H9 (cell line): ENCODE results near the gene RHOU. TPM values are rescaled to one million over a fixed set of nuclear protein-coding genes. Genes with fewer than 3 reads are reported as not detected.
"Not testable (repeated sequence)": the region's sequence is repeated elsewhere in the genome, so short reads cannot be mapped to it uniquely, and the experiment has no call there.

ENCODE experiments used
- DNase-seq: peaks from one replicate; pipeline ENCODE4 v3.0.0-alpha.2; 2017
- H2AFZ ChIP-seq: one replicate; pipeline ENCODE4 v1.6.1; 2013; ENCODE audit warnings: mild to moderate bottlenecking, low read length, control low read depth, moderate library complexity
- H2AK5ac ChIP-seq: 2 replicates; pipeline ENCODE4 v1.6.1; 2013; ENCODE audit warnings: low read length, control low read depth, mixed read lengths; ENCODE audit not compliant: insufficient read length
- H2BK120ac ChIP-seq: one replicate; pipeline ENCODE4 v1.6.1; 2013; ENCODE audit warnings: low read depth, mild to moderate bottlenecking, low read length, control low read depth, inconsistent platforms; ENCODE audit not compliant: poor library complexity, severe bottlenecking
- H2BK12ac ChIP-seq: 2 replicates; pipeline ENCODE4 v1.6.1; 2013; ENCODE audit warnings: low read length, control low read depth, mixed read lengths, low read depth; ENCODE audit not compliant: insufficient read length
- H2BK15ac ChIP-seq: 2 replicates; pipeline ENCODE4 v1.6.1; 2013; ENCODE audit warnings: low read depth, low read length, control low read depth
- H2BK20ac ChIP-seq: one replicate; pipeline ENCODE4 v1.6.1; 2013; ENCODE audit warnings: low read depth, mild to moderate bottlenecking, low read length, control low read depth, inconsistent platforms; ENCODE audit not compliant: poor library complexity, severe bottlenecking
- H2BK5ac ChIP-seq: 2 replicates; pipeline ENCODE4 v1.6.1; 2013; ENCODE audit warnings: low read length, control low read depth, mixed read lengths; ENCODE audit not compliant: insufficient read length
- H3K14ac ChIP-seq: 2 replicates; pipeline ENCODE4 v1.6.1; 2013; ENCODE audit warnings: low read length, control low read depth; ENCODE audit not compliant: insufficient read depth
- H3K18ac ChIP-seq: 2 replicates; pipeline ENCODE4 v1.6.1; 2013; ENCODE audit warnings: low read depth, mild to moderate bottlenecking, mixed read lengths, low read length, control low read depth; ENCODE audit not compliant: insufficient read length
- H3K23ac ChIP-seq: 2 replicates; pipeline ENCODE4 v1.6.1; 2013; ENCODE audit warnings: low read length, control low read depth, mixed read lengths, low read depth; ENCODE audit not compliant: insufficient read length
- H3K23me2 ChIP-seq: 2 replicates; pipeline ENCODE4 v1.6.1; 2013; ENCODE audit warnings: low read depth, mild to moderate bottlenecking, mixed read lengths, low read length, control low read depth; ENCODE audit not compliant: insufficient read length, poor library complexity, severe bottlenecking
- H3K27ac ChIP-seq: 2 replicates; pipeline ENCODE4 v1.5.1; 2013; ENCODE audit warnings: low read length, control low read depth, mixed read lengths, low read depth; ENCODE audit not compliant: insufficient read length
- H3K27me3 ChIP-seq: 2 replicates; pipeline ENCODE4 v1.6.1; 2013; ENCODE audit warnings: low read length, control low read depth, inconsistent platforms; ENCODE audit not compliant: insufficient read depth
- H3K4ac ChIP-seq: 2 replicates; pipeline ENCODE4 v1.6.1; 2013; ENCODE audit warnings: low read depth, mild to moderate bottlenecking, control low read depth, inconsistent platforms, low read length, moderate library complexity
- H3K4me1 ChIP-seq: 2 replicates; pipeline ENCODE4 v1.6.1; 2013; ENCODE audit warnings: low read length, control low read depth, inconsistent platforms; ENCODE audit not compliant: insufficient read depth
- H3K4me2 ChIP-seq: 2 replicates; pipeline ENCODE4 v1.6.1; 2013; ENCODE audit warnings: low read length, control low read depth, mixed read lengths; ENCODE audit not compliant: insufficient read length, insufficient read depth
- H3K56ac ChIP-seq: 2 replicates; pipeline ENCODE4 v1.6.1; 2013; ENCODE audit warnings: low read depth, mild to moderate bottlenecking, mixed read lengths, low read length, control low read depth; ENCODE audit not compliant: insufficient read length
- H3K79me1 ChIP-seq: 2 replicates; pipeline ENCODE4 v1.6.1; 2013; ENCODE audit warnings: low read depth, mild to moderate bottlenecking, moderate library complexity, low read length, control low read depth, inconsistent platforms; ENCODE audit not compliant: insufficient read depth, poor library complexity, severe bottlenecking
- H3K79me2 ChIP-seq: 2 replicates; pipeline ENCODE4 v1.6.1; 2013; ENCODE audit warnings: low read length, control low read depth, inconsistent platforms; ENCODE audit not compliant: insufficient read depth
- H3K9ac ChIP-seq: 2 replicates; pipeline ENCODE4 v1.6.1; 2013; ENCODE audit warnings: low read length, control low read depth, mixed read lengths; ENCODE audit not compliant: insufficient read length; ENCODE audit errors: extremely low read depth
- H3K9me3 ChIP-seq: one replicate; pipeline ENCODE4 v1.6.1; 2013; ENCODE audit warnings: low read depth, low read length, inconsistent platforms; ENCODE audit not compliant: control insufficient read depth
- H3T11ph ChIP-seq: one replicate; pipeline ENCODE4 v1.6.1; 2013; ENCODE audit warnings: mild to moderate bottlenecking, low read length, control low read depth, inconsistent platforms
- H4K20me1 ChIP-seq: one replicate; pipeline ENCODE4 v1.6.1; 2013; ENCODE audit not compliant: control insufficient read depth, insufficient read length, insufficient read depth
- H4K5ac ChIP-seq: 2 replicates; pipeline ENCODE4 v1.6.1; 2013; ENCODE audit warnings: low read depth, mild to moderate bottlenecking, mixed read lengths, low read length, control low read depth; ENCODE audit not compliant: insufficient read length
- H4K8ac ChIP-seq: replicated peaks from 2 replicates; pipeline ENCODE4 v1.6.1; 2013; ENCODE audit warnings: low read length, control low read depth, mixed read lengths, low read depth; ENCODE audit not compliant: insufficient read length
- H4K91ac ChIP-seq: 2 replicates; pipeline ENCODE4 v1.6.1; 2013; ENCODE audit warnings: low read depth, mild to moderate bottlenecking, moderate library complexity, mixed read lengths, low read length, control low read depth; ENCODE audit not compliant: insufficient read length
- H3K27ac Mint-ChIP-seq, 3 experiments: 2 replicates in 2 of 3; 3 replicates in 1 of 3; pipeline ENCODE4 v1.8.0; 2020 to 2021; ENCODE audit warnings: mixed read lengths in 3 of 3, mild to moderate bottlenecking in 1 of 3, moderate library complexity in 1 of 3
- H3K27me3 Mint-ChIP-seq: 2 replicates; pipeline ENCODE4 v1.8.0; 2021; ENCODE audit warnings: low read depth, mild to moderate bottlenecking, moderate library complexity, mixed read lengths
- H3K36me3 Mint-ChIP-seq, 3 experiments: 2 replicates in 2 of 3; 3 replicates in 1 of 3; pipeline ENCODE4 v1.8.0; 2020 to 2021; ENCODE audit warnings: low read depth in 3 of 3, mixed read lengths in 3 of 3; ENCODE audit not compliant: insufficient read depth in 1 of 3
- H3K4me1 Mint-ChIP-seq, 2 experiments: 2 replicates each; pipeline ENCODE4 v1.8.0; 2020; ENCODE audit warnings: mixed read lengths in 2 of 2
- H3K4me3 Mint-ChIP-seq, 2 experiments: 2 replicates in 1 of 2; 3 replicates in 1 of 2; pipeline ENCODE4 v1.8.0; 2020 to 2021; ENCODE audit warnings: mild to moderate bottlenecking in 2 of 2, mixed read lengths in 2 of 2, moderate library complexity in 1 of 2
- H3K9me3 Mint-ChIP-seq, 2 experiments: 2 replicates in 1 of 2; 3 replicates in 1 of 2; pipeline ENCODE4 v1.8.0; 2020; ENCODE audit warnings: mild to moderate bottlenecking in 2 of 2, mixed read lengths in 2 of 2, moderate library complexity in 1 of 2
- CTCF ChIP-seq: fragments of 200-600 bp; sonication (generic); conservative IDR thresholded peaks from 3 replicates; pipeline ENCODE4 v1.8.0; 2021; ENCODE audit warnings: antibody characterized with exemption, mild to moderate bottlenecking
- WGBS: extraction: QIAGEN DNeasy Blood & Tissue Kit; methylation state at CpG from one replicate; pipeline ENCODE4 v1.1.7; 2013; ENCODE audit warnings: missing lambda C conversion rate, low lambda C conversion rate, mixed read lengths; ENCODE audit not compliant: insufficient read length; ENCODE audit errors: extremely low coverage; 5-methylcytosine and 5-hydroxymethylcytosine counted together
- total RNA-seq: library from RNA; stranded (reverse); gene quantifications from 2 replicates; pipeline ENCODE4 v1.2.1, GENCODE V29; 2021

The RHOU gene
- total RNA-seq, 1 experiment from 2014 or later, result 3.9 TPM

- Mint-ChIP-seq H3K27ac (peak overlapping the region in 1 of 3 experiments; percentile 74; a peak in 2 of 7 replicates), H3K27me3 (peaks cover 14% of the 10 kb centered on the region), H3K36me3 (no peaks in the 10 kb centered on the region; a peak in 1 of 7 replicates), H3K9me3 (no peaks in the 10 kb centered on the region; a peak in 2 of 5 replicates), H3K4me1 (peaks cover 3% of the 10 kb centered on the region in 2 experiments; a peak in 2 of 4 replicates), H3K4me3 (no peak overlapping the region)
- Histone ChIP-seq H3T11ph (no peak overlapping the region), H2AK5ac (no peak overlapping the region), H3K79me2 (no peaks in the 10 kb centered on the region), H3K27ac (no peak overlapping the region), H3K79me1 (no peaks in the 10 kb centered on the region), H2BK20ac (no peak overlapping the region), H3K4me2 (no peak overlapping the region), H4K5ac (no peak overlapping the region), H3K56ac (no peak overlapping the region), H2AFZ (no peak overlapping the region), H2BK15ac (no peak overlapping the region), H2BK12ac (no peak overlapping the region), H3K23me2 (no peaks in the 10 kb centered on the region), H3K18ac (no peak overlapping the region), H3K4me1 (no peaks in the 10 kb centered on the region), H3K9me3 (no peaks in the 10 kb centered on the region), H3K14ac (no peak overlapping the region; the same call in 1 of the 2 replicates), H4K8ac (no peak overlapping the region), H2BK120ac (no peak overlapping the region), H3K9ac (no peak overlapping the region), H4K91ac (no peak overlapping the region), H3K27me3 (no peaks in the 10 kb centered on the region), H2BK5ac (no peak overlapping the region), H3K23ac (no peak overlapping the region), H4K20me1 (no peaks in the 10 kb centered on the region), H3K4ac (no peak overlapping the region)
- DNase-seq, result no peak
- no peak for TF ChIP-seq CTCF
- WGBS, result no CpG with 5 or more reads among the region's 4 CpGs
Observed at GRCh38 chr1:228772516-228773212, 37.4 kb downstream of the RHOU start.

GRCh38 chr1:228775946-228776345 lies 40.7 kb downstream of the RHOU start:
- not testable (repeated sequence) for H3K4me3 Mint-ChIP-seq, H2BK20ac ChIP-seq, H4K5ac ChIP-seq, H3K23me2 ChIP-seq, H3K27me3 ChIP-seq, H3K14ac ChIP-seq, H3K27ac ChIP-seq, H3K23ac ChIP-seq, H3K18ac ChIP-seq, H3K36me3 Mint-ChIP-seq, H3T11ph ChIP-seq, H3K9ac ChIP-seq, H3K4me2 ChIP-seq, H3K56ac ChIP-seq, H4K20me1 ChIP-seq, H2AFZ ChIP-seq, H2AK5ac ChIP-seq, H3K4me1 Mint-ChIP-seq, H3K4ac ChIP-seq, H4K91ac ChIP-seq, H2BK12ac ChIP-seq, H3K27ac Mint-ChIP-seq, H2BK15ac ChIP-seq, H3K4me1 ChIP-seq, H2BK5ac ChIP-seq, H2BK120ac ChIP-seq, H3K9me3 ChIP-seq, H4K8ac ChIP-seq, H3K9me3 Mint-ChIP-seq, H3K79me2 ChIP-seq, H3K27me3 Mint-ChIP-seq, DNase-seq, H3K79me1 ChIP-seq
- WGBS, result no CpG with 5 or more reads among the region's 9 CpGs
